ENCODE results near the gene RGS13. TPM values are rescaled to one million over a fixed set of nuclear protein-coding genes. Genes with fewer than 3 reads are reported as not detected.

The RGS13 gene
- total RNA-seq, 1 donor from 2014 or later: not detected

DNA sequence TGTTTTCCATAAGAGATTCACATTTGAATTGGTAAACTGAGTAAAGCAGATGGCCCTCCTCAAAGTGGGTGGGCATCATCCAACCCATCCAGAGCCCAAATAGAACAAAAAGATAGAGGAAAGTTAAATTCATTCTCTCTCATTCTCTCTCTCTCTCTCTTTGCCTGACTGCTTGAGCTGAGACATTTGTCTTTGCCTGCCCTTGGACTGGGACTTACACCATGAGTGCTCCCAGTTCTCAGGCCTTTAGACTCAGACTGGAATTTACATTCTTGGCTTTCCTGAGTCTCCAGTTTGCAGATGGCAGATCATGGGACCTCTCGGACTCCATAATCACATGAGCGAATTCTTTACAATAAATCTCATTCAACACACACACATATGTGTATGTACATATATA lies 69.6 kb downstream of the RGS13 start:
- H3K27me3 Mint-ChIP-seq: no peaks in the 10 kb centered on the region
- H3K4me1 Mint-ChIP-seq (ENCODE audit: low read depth): peaks cover 12% of the 10 kb centered on the region
- no peaks in the 10 kb centered on the region for H3K9me3 Mint-ChIP-seq (ENCODE audit: low read depth)
- no peaks in the 10 kb centered on the region for H3K36me3 Mint-ChIP-seq (ENCODE audit: insufficient read depth)
- TF ChIP-seq, protein P1, sequence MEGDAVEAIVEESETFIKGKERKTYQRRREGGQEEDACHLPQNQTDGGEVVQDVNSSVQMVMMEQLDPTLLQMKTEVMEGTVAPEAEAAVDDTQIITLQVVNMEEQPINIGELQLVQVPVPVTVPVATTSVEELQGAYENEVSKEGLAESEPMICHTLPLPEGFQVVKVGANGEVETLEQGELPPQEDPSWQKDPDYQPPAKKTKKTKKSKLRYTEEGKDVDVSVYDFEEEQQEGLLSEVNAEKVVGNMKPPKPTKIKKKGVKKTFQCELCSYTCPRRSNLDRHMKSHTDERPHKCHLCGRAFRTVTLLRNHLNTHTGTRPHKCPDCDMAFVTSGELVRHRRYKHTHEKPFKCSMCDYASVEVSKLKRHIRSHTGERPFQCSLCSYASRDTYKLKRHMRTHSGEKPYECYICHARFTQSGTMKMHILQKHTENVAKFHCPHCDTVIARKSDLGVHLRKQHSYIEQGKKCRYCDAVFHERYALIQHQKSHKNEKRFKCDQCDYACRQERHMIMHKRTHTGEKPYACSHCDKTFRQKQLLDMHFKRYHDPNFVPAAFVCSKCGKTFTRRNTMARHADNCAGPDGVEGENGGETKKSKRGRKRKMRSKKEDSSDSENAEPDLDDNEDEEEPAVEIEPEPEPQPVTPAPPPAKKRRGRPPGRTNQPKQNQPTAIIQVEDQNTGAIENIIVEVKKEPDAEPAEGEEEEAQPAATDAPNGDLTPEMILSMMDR (IDR thresholded peaks at IDR 0.05; ENCODE audit: unreplicated experiment): no peak
- DNase-seq (ENCODE audit: low spot score, unreplicated experiment): no peak
- H3K27ac Mint-ChIP-seq: no peak overlapping the region
- H3K4me3 Mint-ChIP-seq (ENCODE audit: low read depth): no peak overlapping the region

DNA sequence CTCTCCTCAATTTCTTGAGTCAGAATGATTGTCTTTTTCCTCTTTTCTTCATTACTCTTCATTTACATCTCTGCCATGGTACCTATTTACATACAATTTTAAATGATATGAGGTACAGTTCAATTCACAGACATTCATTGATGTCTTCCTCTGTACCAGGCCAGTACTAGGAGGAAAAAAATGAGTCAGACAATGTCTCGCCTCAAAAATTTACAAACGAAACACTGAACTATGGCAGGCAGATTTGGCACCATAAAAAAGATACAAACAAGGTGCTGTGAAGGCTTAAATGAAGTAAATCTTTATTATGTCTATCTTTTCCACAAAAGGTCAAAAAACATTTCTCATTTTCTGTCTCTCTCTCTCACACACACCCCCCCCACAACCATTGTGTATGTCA lies 71.0 kb downstream of the RGS13 start:
- no peaks in the 10 kb centered on the region for H3K27me3 Mint-ChIP-seq
- H3K36me3 Mint-ChIP-seq (ENCODE audit: insufficient read depth): no peaks in the 10 kb centered on the region
- TF ChIP-seq, protein P1 (IDR thresholded peaks at IDR 0.05; ENCODE audit: unreplicated experiment): no peak
- no peak overlapping the region for H3K4me3 Mint-ChIP-seq (ENCODE audit: low read depth)
- DNase-seq (ENCODE audit: low spot score, unreplicated experiment): no peak
- no peaks in the 10 kb centered on the region for H3K9me3 Mint-ChIP-seq (ENCODE audit: low read depth)
- peaks cover 9% of the 10 kb centered on the region for H3K4me1 Mint-ChIP-seq (ENCODE audit: low read depth)
- H3K27ac Mint-ChIP-seq: no peak overlapping the region

DNA sequence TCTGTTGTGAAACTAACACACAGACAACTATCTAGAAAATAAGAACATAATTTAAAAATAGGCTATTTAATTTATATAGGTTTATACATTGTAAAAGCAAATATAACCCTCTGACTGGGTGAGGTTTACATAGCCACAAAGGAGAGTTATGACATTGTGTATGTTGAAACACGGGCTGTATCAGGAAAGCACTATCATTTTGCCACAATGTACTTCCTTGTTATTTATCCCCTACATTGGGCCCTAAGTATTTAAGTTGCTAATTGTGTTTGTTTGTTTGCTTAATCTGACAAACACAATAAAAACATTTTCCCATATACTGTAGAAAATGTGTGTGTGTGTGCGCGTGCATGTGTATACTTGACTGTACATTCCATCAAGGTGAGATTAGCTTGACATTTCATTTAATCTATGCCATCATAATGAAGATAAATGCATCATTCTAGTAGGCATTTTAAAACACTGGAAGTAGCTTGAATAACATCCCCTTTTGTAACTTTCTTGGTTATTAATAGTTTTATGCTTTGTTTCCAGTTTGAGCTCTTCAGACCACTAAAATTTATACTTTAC lies 72.1 kb downstream of the RGS13 start:
- H3K27ac Mint-ChIP-seq: no peak overlapping the region
- no peak for DNase-seq (ENCODE audit: low spot score, unreplicated experiment)
- peaks cover 7% of the 10 kb centered on the region for H3K4me1 Mint-ChIP-seq (ENCODE audit: low read depth)

DNA sequence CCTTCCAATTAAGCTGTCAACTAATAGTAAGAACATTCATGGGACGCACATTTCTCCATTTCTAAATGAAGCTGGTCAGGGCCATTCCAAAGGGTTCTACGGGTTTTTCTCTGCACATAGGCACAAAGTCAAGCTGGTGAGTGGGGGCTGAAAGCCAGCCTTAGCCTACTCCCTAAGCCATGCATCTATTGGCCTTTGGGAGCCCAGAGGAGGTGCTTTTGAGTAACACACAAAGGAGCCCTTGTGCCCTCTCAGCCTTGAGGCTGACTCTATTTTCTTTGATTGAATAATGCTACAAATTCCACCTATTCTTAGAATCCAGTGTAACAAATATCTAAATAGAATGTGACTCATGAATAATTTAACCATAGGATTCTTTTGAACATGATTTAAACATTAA lies 73.6 kb downstream of the RGS13 start:
- no peak for DNase-seq (ENCODE audit: low spot score, unreplicated experiment)
- Mint-ChIP-seq H3K9me3 (ENCODE audit: low read depth) (no peaks in the 10 kb centered on the region), H3K27ac (no peak overlapping the region), H3K4me1 (ENCODE audit: low read depth) (peaks cover 5% of the 10 kb centered on the region), H3K27me3 (no peaks in the 10 kb centered on the region), H3K4me3 (ENCODE audit: low read depth) (no peak overlapping the region), H3K36me3 (ENCODE audit: insufficient read depth) (no peaks in the 10 kb centered on the region)
- TF ChIP-seq, protein P1 (IDR thresholded peaks at IDR 0.05; ENCODE audit: unreplicated experiment): no peak

More for the DNA sequence above, 72.1 kb downstream of the RGS13 start:
- Mint-ChIP-seq H3K27me3 (no peaks in the 10 kb centered on the region), H3K36me3 (ENCODE audit: insufficient read depth) (no peaks in the 10 kb centered on the region), H3K4me3 (ENCODE audit: low read depth) (no peak overlapping the region), H3K9me3 (ENCODE audit: low read depth) (no peaks in the 10 kb centered on the region)
- TF ChIP-seq, protein P1 (IDR thresholded peaks at IDR 0.05; ENCODE audit: unreplicated experiment): no peak

Other genes starting within 250 kb of the RGS13 start
- 0.26 and 0.42 TPM in 2 replicates for gene RGS1, start 60.4 kb upstream of the RGS13 start, total RNA-seq
- 21.8 and 22.4 TPM in 2 replicates for gene RGS2, start 172.9 kb downstream of the RGS13 start, total RNA-seq

Measured in progenitor cell of endocrine pancreas (in vitro differentiated cells).